ENCODE data around the gene ISLR. TPM values are rescaled to one million over a fixed set of nuclear protein-coding genes. Genes with fewer than 3 reads are reported as not detected.

Gene ISLR
- polyA plus RNA-seq, 1 donor (not counting 4 experiments of a cell fraction or from before 2014, with no cell fraction given) = not detected

DNA sequence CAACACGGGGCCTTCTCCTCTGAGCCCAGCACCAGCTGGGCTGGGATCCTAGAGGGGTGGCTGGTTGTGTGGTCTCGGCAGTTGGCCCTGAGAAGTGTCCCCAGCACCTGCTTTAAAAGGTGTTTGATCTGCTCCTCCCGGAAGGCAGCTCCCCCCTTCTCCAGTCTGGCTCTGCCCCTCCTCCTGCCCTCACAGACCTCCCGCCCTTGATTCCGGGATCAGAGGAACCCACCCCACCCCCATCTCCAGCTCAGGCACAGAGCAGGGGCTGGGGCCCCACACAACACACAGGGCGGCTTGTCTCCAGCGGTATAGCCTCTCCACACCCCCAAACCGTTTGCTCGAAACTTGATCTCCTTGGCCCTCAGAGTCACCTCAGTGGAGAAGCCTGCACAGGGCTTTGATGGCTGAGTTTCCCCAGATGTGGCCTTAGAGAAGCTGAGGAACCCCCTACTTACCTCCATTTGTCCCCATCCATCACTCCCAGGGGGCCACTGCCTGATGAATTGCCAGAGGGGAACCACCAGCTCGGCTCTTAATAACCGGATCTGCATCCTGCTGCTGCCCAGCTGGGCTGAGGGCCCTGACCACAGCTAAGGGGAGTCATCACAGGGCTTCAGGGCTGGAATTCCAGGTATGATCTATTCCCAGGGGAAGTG, 35.5 kb downstream of the ISLR start:
- H3K4me2 ChIP-seq (ENCODE audit: control insufficient read depth, extremely low read depth, insufficient read depth, low read depth, low read length) = no peak overlapping the region

DNA sequence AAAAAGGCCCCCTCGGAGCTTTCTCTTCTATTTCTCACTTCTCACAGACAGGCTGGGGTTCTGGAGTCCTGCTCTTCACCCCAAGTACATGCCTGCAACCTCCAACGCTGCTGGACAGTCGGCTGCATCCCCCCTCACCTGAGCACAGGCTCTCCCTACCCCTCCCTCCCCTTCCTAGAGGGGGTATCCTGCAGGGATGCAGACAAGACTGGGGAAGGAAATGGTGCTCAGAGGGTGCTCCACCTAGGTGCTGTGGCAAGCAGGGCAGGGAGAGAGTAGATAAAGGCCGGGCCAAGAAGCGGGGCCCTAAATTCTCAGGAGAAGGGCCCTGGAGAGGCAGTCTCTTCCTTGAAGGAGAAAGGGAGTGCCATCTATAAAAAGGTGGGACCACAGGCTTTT, 36.0 kb downstream of the ISLR start:
- Histone ChIP-seq H3K9me1 (ENCODE audit: control insufficient read depth, extremely low read depth, insufficient read depth, low read length) (no peaks in the 10 kb centered on the region), H3K36me3 (ENCODE audit: control insufficient read depth in 2 of 2, extremely low read depth in 1 of 2, insufficient read depth in 2 of 2, low read length in 2 of 2) (no peaks in the 10 kb centered on the region), H2AFZ (ENCODE audit: control insufficient read depth, low read length) (no peak overlapping the region), H3K79me2 (ENCODE audit: control insufficient read depth, insufficient read depth, low read length) (no peaks in the 10 kb centered on the region), H3K4me3 (ENCODE audit: control insufficient read depth in 2 of 3, extremely low read depth in 1 of 3, insufficient read depth in 2 of 3, low read depth in 1 of 3, low read length in 3 of 3) (no peak overlapping the region), H3K4me1 (ENCODE audit: control insufficient read depth, extremely low read depth, insufficient read depth, low read length) (peaks cover 1% of the 10 kb centered on the region), H3K27ac (ENCODE audit: control insufficient read depth, insufficient read depth, low read length) (no peak overlapping the region), H3K27me3 (ENCODE audit: control insufficient read depth, extremely low read depth, insufficient read depth, low read length) (peaks cover 38% of the 10 kb centered on the region), H3K4me2 (ENCODE audit: control insufficient read depth, extremely low read depth, insufficient read depth, low read depth, low read length) (no peak overlapping the region), H3K9ac (ENCODE audit: control insufficient read depth, extremely low read depth, insufficient read depth, low read length) (no peak overlapping the region), H3K9me3 (ENCODE audit: control insufficient read depth, low read depth, low read length) (no peaks in the 10 kb centered on the region), H4K20me1 (ENCODE audit: control insufficient read depth, extremely low read depth, insufficient read depth, low read length) (no peaks in the 10 kb centered on the region)
- dilution Hi-C loops (cut with MboI; ENCODE audit: extremely low pct_ligation_motif_present, low sequenced_read_pairs) = no loop called here
- FAIRE-seq = no peak
- TF ChIP-seq EZH2 (IDR thresholded peaks at IDR 0.05; ENCODE audit: low read length) (no peak), CTCF (optimal IDR thresholded peaks at IDR 0.05 in 1 of 3, IDR thresholded peaks at IDR 0.05 in 1 of 3, conservative IDR thresholded peaks at IDR 0.05 in 1 of 3; ENCODE audit: extremely low read depth in 1 of 3, insufficient read depth in 2 of 3, low read length in 3 of 3) (no peak)
- no peak for DNase-seq (ENCODE audit: low read depth, low spot score)

More for the DNA sequence above, 35.5 kb downstream of the ISLR start:
- no peaks in the 10 kb centered on the region for H3K9me1 ChIP-seq (ENCODE audit: control insufficient read depth, extremely low read depth, insufficient read depth, low read length)
- FAIRE-seq = no peak
- peaks cover 36% of the 10 kb centered on the region for H3K27me3 ChIP-seq (ENCODE audit: control insufficient read depth, extremely low read depth, insufficient read depth, low read length)
- no peaks in the 10 kb centered on the region for H3K36me3 ChIP-seq (ENCODE audit: control insufficient read depth in 2 of 2, extremely low read depth in 1 of 2, insufficient read depth in 2 of 2, low read length in 2 of 2)
- no peaks in the 10 kb centered on the region for H3K4me1 ChIP-seq (ENCODE audit: control insufficient read depth, extremely low read depth, insufficient read depth, low read length)
- TF ChIP-seq EZH2 (IDR thresholded peaks at IDR 0.05; ENCODE audit: low read length) (no peak), CTCF (optimal IDR thresholded peaks at IDR 0.05 in 1 of 3, IDR thresholded peaks at IDR 0.05 in 1 of 3, conservative IDR thresholded peaks at IDR 0.05 in 1 of 3; ENCODE audit: extremely low read depth in 1 of 3, insufficient read depth in 2 of 3, low read length in 3 of 3) (no peak)
- dilution Hi-C loops (cut with MboI; ENCODE audit: extremely low pct_ligation_motif_present, low sequenced_read_pairs) = no loop called here
- no peak overlapping the region for H3K27ac ChIP-seq (ENCODE audit: control insufficient read depth, insufficient read depth, low read length)
- DNase-seq (ENCODE audit: low read depth, low spot score) = no peak
- H4K20me1 ChIP-seq (ENCODE audit: control insufficient read depth, extremely low read depth, insufficient read depth, low read length) = no peaks in the 10 kb centered on the region
- no peaks in the 10 kb centered on the region for H3K79me2 ChIP-seq (ENCODE audit: control insufficient read depth, insufficient read depth, low read length)
- H3K9ac ChIP-seq (ENCODE audit: control insufficient read depth, extremely low read depth, insufficient read depth, low read length) = no peak overlapping the region
- H3K9me3 ChIP-seq (ENCODE audit: control insufficient read depth, low read depth, low read length) = no peaks in the 10 kb centered on the region
- H2AFZ ChIP-seq (ENCODE audit: control insufficient read depth, low read length) = no peak overlapping the region
- H3K4me3 ChIP-seq (ENCODE audit: control insufficient read depth in 2 of 3, extremely low read depth in 1 of 3, insufficient read depth in 2 of 3, low read depth in 1 of 3, low read length in 3 of 3) = no peak overlapping the region

All from keratinocyte (primary cell).